Measurements from ENCODE around the gene DHX30. TPM values are rescaled to one million over a fixed set of nuclear protein-coding genes. Genes with fewer than 3 reads are reported as not detected.

Gene DHX30
- total RNA-seq, 1 experiment from 2014 or later = 84.5 TPM

DNA sequence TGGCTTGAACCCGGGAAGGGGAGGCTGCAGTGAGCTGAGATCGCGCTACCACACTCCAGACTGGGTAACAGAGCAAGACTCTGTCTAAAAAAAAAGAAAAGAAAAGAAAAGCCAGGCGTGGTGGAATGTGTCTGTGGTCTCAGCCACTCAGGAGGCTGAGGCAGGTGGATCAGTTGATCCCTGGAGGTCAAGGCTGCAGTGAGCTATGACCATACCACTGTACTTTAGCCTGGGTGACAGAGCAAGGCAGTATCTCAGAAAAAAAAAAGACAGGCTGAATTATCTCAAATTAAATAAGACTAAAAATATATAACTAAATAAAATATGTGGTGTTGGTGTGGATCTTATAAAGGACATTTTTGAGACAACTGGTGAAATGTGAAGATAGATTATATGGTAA, 41.9 kb upstream of the DHX30 start:
- no peaks in the 10 kb centered on the region for H3K4me1 ChIP-seq (ENCODE audit: insufficient read depth, low read length, poor library complexity, severe bottlenecking)
- H3K36me3 ChIP-seq (ENCODE audit: insufficient read depth, low read length, poor library complexity, severe bottlenecking) = peaks cover 11% of the 10 kb centered on the region
- no peak for DNase-seq (ENCODE audit: low spot score)
- no TSS peak for BruUV-seq (replicated peaks)
- H3K27me3 ChIP-seq (replicated peaks; ENCODE audit: insufficient read depth, low read depth, low read length, poor library complexity) = no peaks in the 10 kb centered on the region
- intact Hi-C loops (cut with micrococcal nuclease; ENCODE audit: unreplicated experiment) = no loop called here
- ChIA-PET CTCF (no interaction called here), POLR2A (ENCODE audit: low non-redundant PET) (no interaction called here)
- TF ChIP-seq CTCF (conservative IDR thresholded peaks at IDR 0.05; ENCODE audit: low read depth, low read length) (no peak), EZH2 (IDR thresholded peaks at IDR 0.05; ENCODE audit: borderline replicate concordance, low read depth, low read length, poor library complexity, severe bottlenecking) (no peak)
- H3K27ac ChIP-seq (ENCODE audit: low read depth, low read length, poor library complexity, severe bottlenecking) = no peak overlapping the region
- no peaks in the 10 kb centered on the region for H3K9me3 ChIP-seq (ENCODE audit: low read depth, low read length, poor library complexity, severe bottlenecking)
- no peak overlapping the region for H3K4me3 ChIP-seq (ENCODE audit: low read depth, low read length, poor library complexity, severe bottlenecking)

- DNase-seq (ENCODE audit: low spot score) = no peak
- H3K36me3 ChIP-seq (ENCODE audit: insufficient read depth, low read length, poor library complexity, severe bottlenecking) = peaks cover 4% of the 10 kb centered on the region
- no TSS peak for BruUV-seq (replicated peaks)
Measured at GRCh38 chr3:47762233-47762632, 40.7 kb upstream of the DHX30 start.

DNA sequence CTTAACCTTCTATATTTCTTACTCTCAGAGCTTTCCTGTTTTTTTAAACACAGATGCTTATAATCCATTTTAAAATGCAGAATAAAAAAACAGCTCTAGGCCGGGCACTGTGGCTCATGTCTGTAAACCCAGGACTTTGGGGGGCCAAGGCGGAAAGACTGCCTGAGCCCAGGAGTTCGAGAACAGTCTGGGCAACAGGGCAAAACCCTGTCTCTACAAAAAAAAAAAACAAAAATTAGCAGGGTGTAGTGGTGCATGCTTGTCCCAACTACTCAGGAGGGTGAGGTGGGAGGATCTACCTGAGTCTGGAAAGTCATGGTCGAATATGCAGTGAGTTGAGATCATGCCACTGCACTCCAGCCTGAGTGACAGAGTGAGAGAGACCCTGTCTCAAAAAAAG, 36.8 kb upstream of the DHX30 start:
- DNase-seq (ENCODE audit: low spot score) = no peak
- ChIA-PET CTCF (no interaction called here), POLR2A (ENCODE audit: low non-redundant PET) (no interaction called here)
- H3K9me3 ChIP-seq (ENCODE audit: low read depth, low read length, poor library complexity, severe bottlenecking) = no peaks in the 10 kb centered on the region
- H3K27me3 ChIP-seq (replicated peaks; ENCODE audit: insufficient read depth, low read depth, low read length, poor library complexity) = no peaks in the 10 kb centered on the region
- no peaks in the 10 kb centered on the region for H3K4me1 ChIP-seq (ENCODE audit: insufficient read depth, low read length, poor library complexity, severe bottlenecking)
- intact Hi-C loops (cut with micrococcal nuclease; ENCODE audit: unreplicated experiment) = no loop called here
- no peak for TF ChIP-seq CTCF (conservative IDR thresholded peaks at IDR 0.05; ENCODE audit: low read depth, low read length)
- TF ChIP-seq EZH2 (IDR thresholded peaks at IDR 0.05; ENCODE audit: borderline replicate concordance, low read depth, low read length, poor library complexity, severe bottlenecking) = no peak
- no peak overlapping the region for H3K27ac ChIP-seq (ENCODE audit: low read depth, low read length, poor library complexity, severe bottlenecking)
- peaks cover 5% of the 10 kb centered on the region for H3K36me3 ChIP-seq (ENCODE audit: insufficient read depth, low read length, poor library complexity, severe bottlenecking)
- no TSS peak for BruUV-seq (replicated peaks)
- H3K4me3 ChIP-seq (ENCODE audit: low read depth, low read length, poor library complexity, severe bottlenecking) = no peak overlapping the region

More at GRCh38 chr3:47762233-47762632, 40.7 kb upstream of the DHX30 start:
- no peaks in the 10 kb centered on the region for H3K4me1 ChIP-seq (ENCODE audit: insufficient read depth, low read length, poor library complexity, severe bottlenecking)
- POLR2A ChIA-PET (ENCODE audit: low non-redundant PET) = no interaction called here
- TF ChIP-seq CTCF (conservative IDR thresholded peaks at IDR 0.05; ENCODE audit: low read depth, low read length) (no peak), EZH2 (IDR thresholded peaks at IDR 0.05; ENCODE audit: borderline replicate concordance, low read depth, low read length, poor library complexity, severe bottlenecking) (no peak)
- intact Hi-C loops (cut with micrococcal nuclease; ENCODE audit: unreplicated experiment) = no loop called here
- no peaks in the 10 kb centered on the region for H3K27me3 ChIP-seq (replicated peaks; ENCODE audit: insufficient read depth, low read depth, low read length, poor library complexity)
- no peaks in the 10 kb centered on the region for H3K9me3 ChIP-seq (ENCODE audit: low read depth, low read length, poor library complexity, severe bottlenecking)
- H3K27ac ChIP-seq (ENCODE audit: low read depth, low read length, poor library complexity, severe bottlenecking) = no peak overlapping the region
- CTCF ChIA-PET = no interaction called here
- H3K4me3 ChIP-seq (ENCODE audit: low read depth, low read length, poor library complexity, severe bottlenecking) = no peak overlapping the region
